K562 (cell line): ENCODE results near the gene YLPM1. TPM values are rescaled to one million over a fixed set of nuclear protein-coding genes. Genes with fewer than 3 reads are reported as not detected.

Experiments
- ATAC-seq: fragments of 200-7000 bp; cut with Tn5 transposase; 3 replicates; pipeline ENCODE4 v1.9.1; 2020; ENCODE audit warnings: moderate library complexity
- BruUV-seq: library from RNA; stranded (reverse); fragments of 400-500 nt; replicated peaks from 2 replicates; lab custom pipeline; 2021; lab: Mats Ljungman, UMichigan
- CTCF ChIA-PET: fragments of 300-600 bp; formaldehyde crosslinking; extraction: SDS; loops from one replicate; lab custom pipeline; 2021; ENCODE audit warnings: low intra/inter-chr PET ratio; lab: Yijun Ruan, JAX
- POLR2A ChIA-PET: fragments of 300-600, 350-650 bp; sonication (Branson Sonifier 250); formaldehyde crosslinking; extraction: SDS; loops from one replicate; lab custom pipeline; 2021; ENCODE audit warnings: antibody characterized with exemption, inconsistent platforms; lab: Yijun Ruan, JAX
- DNase-seq, 4 experiments: peaks; one replicate each; pipeline versions ENCODE4 v3.0.0 to v3.0.0-alpha.2; 2011 to 2018; ENCODE audit warnings: low spot score in 3 of 4, mixed read lengths in 3 of 4; ENCODE audit errors: extremely low read depth in 1 of 4
- FAIRE-seq: peaks from 2 replicates; lab custom pipeline; 2011; peaks lifted over from hg19 to GRCh38; lab: Jason Lieb, UNC
- H2AFZ ChIP-seq: 2 replicates; pipeline ENCODE4 v1.6.0; 2011; ENCODE audit warnings: low read depth, low read length, control low read depth, inconsistent platforms
- H3K27ac ChIP-seq: fragments of 200-600 bp; 3 replicates; pipeline ENCODE4 v1.8.0; 2011; ENCODE audit warnings: low read depth, mild to moderate bottlenecking, control low read depth, inconsistent platforms, low read length, moderate library complexity, mixed read lengths; ENCODE audit errors: extremely low read depth
- H3K27me3 ChIP-seq, 2 experiments: fragments of 300-600 bp in 1 of 2; 2 replicates in 1 of 2; 3 replicates in 1 of 2; pipeline versions ENCODE4 v1.6.0 to v1.8.0; 2011; ENCODE audit warnings: inconsistent platforms in 2 of 2, low read length in 2 of 2, mild to moderate bottlenecking in 1 of 2, mixed read lengths in 1 of 2, moderate library complexity in 1 of 2; ENCODE audit not compliant: control insufficient read depth in 2 of 2, insufficient read depth in 2 of 2
- H3K36me3 ChIP-seq: fragments of 300-600 bp; 3 replicates; pipeline ENCODE4 v1.8.0; 2011; ENCODE audit warnings: mild to moderate bottlenecking, low read length, inconsistent platforms; ENCODE audit not compliant: control insufficient read depth, insufficient read depth
- H3K4me1 ChIP-seq, 2 experiments: fragments of 200-600 bp in 1 of 2; replicated peaks in 1 of 2; 2 replicates in 1 of 2; 3 replicates in 1 of 2; pipeline versions ENCODE4 v1.5.1 to v1.8.0; 2011; ENCODE audit warnings: inconsistent platforms in 2 of 2, low read length in 2 of 2, mild to moderate bottlenecking in 1 of 2, mixed read lengths in 1 of 2, moderate library complexity in 1 of 2; ENCODE audit not compliant: control insufficient read depth in 2 of 2, insufficient read depth in 2 of 2
- H3K4me2 ChIP-seq: 2 replicates; pipeline ENCODE4 v1.6.1; 2011; ENCODE audit warnings: low read length, control low read depth, inconsistent platforms, mixed read lengths; ENCODE audit not compliant: insufficient read depth
- H3K4me3 ChIP-seq: fragments of 200-600 bp; sonication (generic), shearing (Covaris generic); 2 replicates; pipeline ENCODE4 v1.5.1; 2016; ENCODE audit warnings: control low read depth, inconsistent platforms
- H3K79me2 ChIP-seq: fragments of 200-600 bp; 3 replicates; pipeline ENCODE4 v1.8.0; 2011; ENCODE audit warnings: low read length, inconsistent platforms; ENCODE audit not compliant: control insufficient read depth, insufficient read depth
- H3K9ac ChIP-seq, 2 experiments: 2 replicates each; pipeline versions ENCODE4 v1.6.0 to v1.6.1; 2011; ENCODE audit warnings: low read depth in 2 of 2, low read length in 2 of 2, control low read depth in 1 of 2, inconsistent platforms in 1 of 2, mild to moderate bottlenecking in 1 of 2, mixed read lengths in 1 of 2; ENCODE audit not compliant: insufficient read depth in 1 of 2
- H3K9me1 ChIP-seq: one replicate; pipeline ENCODE4 v1.6.0; 2011; ENCODE audit warnings: inconsistent platforms, mild to moderate bottlenecking, low read length, moderate library complexity; ENCODE audit not compliant: control insufficient read depth, insufficient read depth
- H3K9me3 ChIP-seq: replicated peaks from 2 replicates; pipeline ENCODE4 v1.5.1; 2011; ENCODE audit warnings: low read depth, low read length, inconsistent platforms; ENCODE audit not compliant: control insufficient read depth, insufficient read depth
- H4K20me1 ChIP-seq: replicated peaks from 2 replicates; pipeline ENCODE4 v1.6.1; 2011; ENCODE audit warnings: low read length, inconsistent platforms, mixed read lengths; ENCODE audit not compliant: control insufficient read depth, insufficient read depth
- ARHGAP35 ChIP-seq: fragments of 450-650 bp; IDR thresholded peaks from 2 replicates; pipeline ENCODE4 v1.6.1; 2018; ENCODE audit not compliant: partially characterized antibody
- ETV6 ChIP-seq, 3 experiments: fragments of 150-350 bp in 1 of 3; sonication (generic) in 1 of 3; formaldehyde crosslinking in 1 of 3; IDR thresholded peaks; 2 replicates each; pipeline versions ENCODE4 v1.6.1 to v1.8.0; 2014 to 2022; ENCODE audit warnings: borderline replicate concordance in 2 of 3, low read depth in 2 of 3, antibody characterized with exemption in 1 of 3, low read length in 1 of 3, mild to moderate bottlenecking in 1 of 3, missing genetic modification reagents in 1 of 3
- JUN ChIP-seq, 2 experiments: sonication (generic) in 1 of 2; formaldehyde crosslinking in 1 of 2; IDR thresholded peaks; 2 replicates each; pipeline versions ENCODE4 v1.6.1 to v1.8.0; 2012 to 2022; ENCODE audit warnings: borderline replicate concordance in 2 of 2, mild to moderate bottlenecking in 2 of 2, improper control_type of control experiment in 1 of 2, low read depth in 1 of 2, low read length in 1 of 2, missing genetic modification reagents in 1 of 2
- JUNB ChIP-seq: fragments of 450-650 bp; formaldehyde crosslinking; conservative IDR thresholded peaks from 2 replicates; pipeline ENCODE4 v1.4.0; 2020; ENCODE audit warnings: mild to moderate bottlenecking
- RBM34 ChIP-seq: fragments of 200-400 bp; formaldehyde crosslinking; IDR thresholded peaks from 2 replicates; pipeline ENCODE4 v1.6.1; 2018; ENCODE audit warnings: low read length, borderline replicate concordance; ENCODE audit not compliant: insufficient read depth
- SNRNP70 ChIP-seq: fragments of 200-400 bp; formaldehyde crosslinking; optimal IDR thresholded peaks from 2 replicates; pipeline ENCODE3; 2017; ENCODE audit warnings: low read depth, low read length
- ZBTB8A ChIP-seq: fragments of 450-650 bp; IDR thresholded peaks from 2 replicates; pipeline ENCODE4 v1.6.1; 2018; ENCODE audit warnings: mild to moderate bottlenecking, moderate library complexity; ENCODE audit not compliant: partially characterized antibody
- ZNF311 ChIP-seq: fragments of 250-450 bp; sonication (Bioruptor Pico); IDR thresholded peaks from 2 replicates; pipeline ENCODE4 v1.4.0; 2020; ENCODE audit warnings: mild to moderate bottlenecking, moderate library complexity
- WGBS: fragments of 100-300 bp; shearing (Covaris generic); methylation state at CpG from one replicate; pipeline ENCODE4 v1.1.6; 2016; ENCODE audit warnings: low coverage, mixed read lengths; ENCODE audit not compliant: insufficient coverage; ENCODE audit errors: missing lambda C conversion rate; 5-methylcytosine and 5-hydroxymethylcytosine counted together
- in situ Hi-C: fragments of 300-500 bp; cut with MboI; formaldehyde crosslinking; loops from 4 replicates; pipeline ENCODE4 v1.15.0; 2018; ENCODE audit warnings: inconsistent platforms, mixed read lengths
- intact Hi-C: fragments of 100-400 bp; cut with micrococcal nuclease; formaldehyde crosslinking; loops from 2 replicates; pipeline ENCODE4 v1.14.2; 2022
- polyA plus RNA-seq, 8 experiments: library from polyadenylated mRNA; depleted of rRNA in 4 of 8; stranded (reverse) in 5 of 8; unstranded in 3 of 8; fragments of >200 nt; fragmentation: Nextera tagmentation in 2 of 8; fragmentation: Illumina TruSeq in 1 of 8; extraction: Ambion mirVana in 2 of 8; extraction: Trizol in 1 of 8; gene quantifications; 2 replicates each; pipeline versions ENCODE4 v1.2.1 to v1.2.3, GENCODE V29; 2011 to 2014; ENCODE audit warnings: inconsistent platforms in 1 of 8, missing spikeins in 1 of 8
- total RNA-seq, 7 experiments: library from RNA; depleted of rRNA in 6 of 7; stranded (reverse); fragments of >200 nt in 6 of 7; fragmentation: Illumina TruSeq in 2 of 7; extraction: Trizol in 2 of 7; gene quantifications; 2 replicates each; pipeline versions ENCODE4 v1.2.1 to v1.2.3, GENCODE V29; 2011 to 2021; ENCODE audit warnings: low replicate concordance in 1 of 7
- TF ChIP-seq, protein P1 (sequence below), 2 experiments: fragments of 150-350 bp in 1 of 2; IDR thresholded peaks; 2 replicates each; pipeline ENCODE4 v1.6.1; 2012 to 2016; ENCODE audit warnings: low read depth in 2 of 2, low read length in 2 of 2, mild to moderate bottlenecking in 1 of 2, moderate library complexity in 1 of 2
- TF ChIP-seq, protein P2 (sequence below): sonication (generic); formaldehyde crosslinking; IDR thresholded peaks from 2 replicates; pipeline ENCODE4 v1.8.1; 2023; ENCODE audit warnings: mild to moderate bottlenecking, missing genetic modification reagents

The YLPM1 gene
- total and polyA plus RNA-seq, 9 of the 15 experiments (the other 6 are each of a cell fraction or from before 2014, with no cell fraction given): 7.2 to 32.7 (median 14.6) TPM

DNA sequence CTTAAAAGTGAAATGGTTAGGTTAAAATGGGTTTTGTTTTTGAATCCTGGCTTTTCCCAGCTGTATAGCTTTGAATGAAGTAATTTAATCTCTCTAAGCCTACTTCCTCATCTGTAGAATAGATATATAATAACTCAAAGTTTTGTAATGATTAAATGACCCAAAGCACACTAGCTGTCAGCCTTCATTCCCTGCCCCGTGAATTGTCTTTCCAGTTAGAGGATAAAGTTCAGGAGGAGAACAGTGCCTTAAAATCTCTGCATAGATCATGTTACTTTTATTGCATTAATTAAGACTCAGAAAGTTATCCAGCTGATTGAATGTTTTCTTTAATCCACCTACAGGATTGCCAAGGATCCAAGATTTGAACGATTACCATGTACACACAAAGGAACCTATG lies 30.7 kb upstream of the YLPM1 start (continued):
- TF ChIP-seq ARHGAP35: no peak
- no peak for TF ChIP-seq ZBTB8A
- no peak for TF ChIP-seq JUNB (CRISPR knock-in tag)
- TF ChIP-seq, protein P1, sequence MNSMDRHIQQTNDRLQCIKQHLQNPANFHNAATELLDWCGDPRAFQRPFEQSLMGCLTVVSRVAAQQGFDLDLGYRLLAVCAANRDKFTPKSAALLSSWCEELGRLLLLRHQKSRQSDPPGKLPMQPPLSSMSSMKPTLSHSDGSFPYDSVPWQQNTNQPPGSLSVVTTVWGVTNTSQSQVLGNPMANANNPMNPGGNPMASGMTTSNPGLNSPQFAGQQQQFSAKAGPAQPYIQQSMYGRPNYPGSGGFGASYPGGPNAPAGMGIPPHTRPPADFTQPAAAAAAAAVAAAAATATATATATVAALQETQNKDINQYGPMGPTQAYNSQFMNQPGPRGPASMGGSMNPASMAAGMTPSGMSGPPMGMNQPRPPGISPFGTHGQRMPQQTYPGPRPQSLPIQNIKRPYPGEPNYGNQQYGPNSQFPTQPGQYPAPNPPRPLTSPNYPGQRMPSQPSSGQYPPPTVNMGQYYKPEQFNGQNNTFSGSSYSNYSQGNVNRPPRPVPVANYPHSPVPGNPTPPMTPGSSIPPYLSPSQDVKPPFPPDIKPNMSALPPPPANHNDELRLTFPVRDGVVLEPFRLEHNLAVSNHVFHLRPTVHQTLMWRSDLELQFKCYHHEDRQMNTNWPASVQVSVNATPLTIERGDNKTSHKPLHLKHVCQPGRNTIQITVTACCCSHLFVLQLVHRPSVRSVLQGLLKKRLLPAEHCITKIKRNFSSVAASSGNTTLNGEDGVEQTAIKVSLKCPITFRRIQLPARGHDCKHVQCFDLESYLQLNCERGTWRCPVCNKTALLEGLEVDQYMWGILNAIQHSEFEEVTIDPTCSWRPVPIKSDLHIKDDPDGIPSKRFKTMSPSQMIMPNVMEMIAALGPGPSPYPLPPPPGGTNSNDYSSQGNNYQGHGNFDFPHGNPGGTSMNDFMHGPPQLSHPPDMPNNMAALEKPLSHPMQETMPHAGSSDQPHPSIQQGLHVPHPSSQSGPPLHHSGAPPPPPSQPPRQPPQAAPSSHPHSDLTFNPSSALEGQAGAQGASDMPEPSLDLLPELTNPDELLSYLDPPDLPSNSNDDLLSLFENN (IDR thresholded peaks at IDR 0.05; ENCODE audit: low read depth in 2 of 2, low read length in 2 of 2): no peak

DNA sequence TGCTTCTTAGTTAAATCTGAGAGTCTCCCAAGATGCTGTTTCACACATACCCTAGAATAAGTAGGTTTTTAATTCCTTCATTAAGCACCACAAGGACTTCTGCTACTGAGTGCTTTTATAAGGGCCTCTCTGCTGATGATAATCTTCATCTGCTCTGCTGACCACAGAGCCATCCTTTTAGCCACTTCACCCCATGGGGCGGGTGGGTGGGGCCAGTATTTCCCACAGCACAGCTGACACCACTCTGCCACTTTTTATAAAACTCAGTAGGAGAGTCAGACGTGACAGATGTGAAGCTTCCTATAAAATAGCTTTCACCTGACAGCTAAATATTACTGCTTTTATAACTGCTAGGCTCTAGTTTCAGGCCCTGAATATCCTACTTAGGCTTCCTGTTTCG lies 29.9 kb upstream of the YLPM1 start:
- H4K20me1 ChIP-seq: no peaks in the 10 kb centered on the region
- no peak overlapping the region for H3K4me3 ChIP-seq
- ChIA-PET CTCF (interaction anchor here (0.7 kb wide), 1 partner anchor 377 kb away, joined by 4 read pairs; no protein-coding TSS in a partner anchor), POLR2A (interaction anchor here (0.6 to 0.7 kb wide), 2 partner anchors 25 to 704 kb away, joined by 3 to 5 read pairs; no protein-coding TSS in a partner anchor)
- no peaks in the 10 kb centered on the region for H3K79me2 ChIP-seq
- no peak overlapping the region for H3K27ac ChIP-seq
- DNase-seq: no peak
- no peaks in the 10 kb centered on the region for H3K27me3 ChIP-seq
- no peak overlapping the region for H2AFZ ChIP-seq
- no peak overlapping the region for H3K4me2 ChIP-seq
- no peak for ATAC-seq
- intact Hi-C loops (no loop called here), in situ Hi-C loops (no loop called here)
- no TSS peak for BruUV-seq
- no peak overlapping the region for H3K9ac ChIP-seq
- peaks cover 38% of the 10 kb centered on the region for H3K36me3 ChIP-seq
- no peaks in the 10 kb centered on the region; a peak in 2 of 5 replicates for H3K4me1 ChIP-seq
- no peaks in the 10 kb centered on the region for H3K9me1 ChIP-seq
- FAIRE-seq: no peak
- H3K9me3 ChIP-seq: no peaks in the 10 kb centered on the region
- 40% methylated on average over 2 of the region's 3 CpGs for WGBS
- TF ChIP-seq RBM34: no peak
- no peak for TF ChIP-seq JUN (IDR thresholded peaks at IDR 0.05; ENCODE audit: borderline replicate concordance, low read depth, low read length)
- TF ChIP-seq JUN (CRISPR knock-in tag; IDR thresholded peaks at IDR 0.05; ENCODE audit: borderline replicate concordance): no peak
- no peak for TF ChIP-seq ZNF311 (CRISPR knock-in tag)
- TF ChIP-seq ETV6 (IDR thresholded peaks at IDR 0.05; ENCODE audit: borderline replicate concordance in 1 of 2, low read depth in 2 of 2, low read length in 1 of 2): no peak
- TF ChIP-seq ETV6 (CRISPR knock-in tag; IDR thresholded peaks at IDR 0.05; ENCODE audit: borderline replicate concordance): no peak
- TF ChIP-seq, protein P2, sequence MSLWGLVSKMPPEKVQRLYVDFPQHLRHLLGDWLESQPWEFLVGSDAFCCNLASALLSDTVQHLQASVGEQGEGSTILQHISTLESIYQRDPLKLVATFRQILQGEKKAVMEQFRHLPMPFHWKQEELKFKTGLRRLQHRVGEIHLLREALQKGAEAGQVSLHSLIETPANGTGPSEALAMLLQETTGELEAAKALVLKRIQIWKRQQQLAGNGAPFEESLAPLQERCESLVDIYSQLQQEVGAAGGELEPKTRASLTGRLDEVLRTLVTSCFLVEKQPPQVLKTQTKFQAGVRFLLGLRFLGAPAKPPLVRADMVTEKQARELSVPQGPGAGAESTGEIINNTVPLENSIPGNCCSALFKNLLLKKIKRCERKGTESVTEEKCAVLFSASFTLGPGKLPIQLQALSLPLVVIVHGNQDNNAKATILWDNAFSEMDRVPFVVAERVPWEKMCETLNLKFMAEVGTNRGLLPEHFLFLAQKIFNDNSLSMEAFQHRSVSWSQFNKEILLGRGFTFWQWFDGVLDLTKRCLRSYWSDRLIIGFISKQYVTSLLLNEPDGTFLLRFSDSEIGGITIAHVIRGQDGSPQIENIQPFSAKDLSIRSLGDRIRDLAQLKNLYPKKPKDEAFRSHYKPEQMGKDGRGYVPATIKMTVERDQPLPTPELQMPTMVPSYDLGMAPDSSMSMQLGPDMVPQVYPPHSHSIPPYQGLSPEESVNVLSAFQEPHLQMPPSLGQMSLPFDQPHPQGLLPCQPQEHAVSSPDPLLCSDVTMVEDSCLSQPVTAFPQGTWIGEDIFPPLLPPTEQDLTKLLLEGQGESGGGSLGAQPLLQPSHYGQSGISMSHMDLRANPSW (CRISPR knock-in tag): no peak
- no peak for TF ChIP-seq SNRNP70
